CD4-positive, alpha-beta T cell treated with Interleukin-4 for 4 hours (primary cell): ENCODE data around the gene TMOD3.
"Not testable (repeated sequence)": the region's sequence is repeated elsewhere in the genome, so short reads cannot be mapped to it uniquely, and the experiment has no call there.

Experiments
- DNase-seq: peaks from one replicate; pipeline ENCODE4 v3.0.0-alpha.2; 2020

Gene TMOD3

GRCh38 chr15:51829376-51830275 lies at the start of gene TMOD3:
Gene TMOD3 (plus strand): TSS chr15:51829653. CDS start chr15:51862885, 33,232 bp downstream.
- peak; percentile 88 for DNase-seq

GRCh38 chr15:51780636-51781035 lies 48.8 kb upstream of the TMOD3 start:
- no peak for DNase-seq

GRCh38 chr15:51781506-51781905 lies 47.9 kb upstream of the TMOD3 start:
- DNase-seq = no peak

- no peak for DNase-seq
Observed at GRCh38 chr15:51782357-51782896, 47.0 kb upstream of the TMOD3 start.

GRCh38 chr15:51783967-51784366 lies 45.5 kb upstream of the TMOD3 start:
- DNase-seq = no peak

GRCh38 chr15:51787130-51787529 lies 42.3 kb upstream of the TMOD3 start:
- not testable (repeated sequence) for DNase-seq

GRCh38 chr15:51792474-51792873 lies 37.0 kb upstream of the TMOD3 start:
- DNase-seq = not testable (repeated sequence)

- DNase-seq = no peak
Observed at GRCh38 chr15:51793521-51794305, 35.7 kb upstream of the TMOD3 start.

GRCh38 chr15:51796847-51797401 lies 32.5 kb upstream of the TMOD3 start:
- DNase-seq = no peak

- DNase-seq = no peak
Observed at GRCh38 chr15:51798281-51798680, 31.2 kb upstream of the TMOD3 start.

- no peak for DNase-seq
Observed at GRCh38 chr15:51799282-51800252, 29.9 kb upstream of the TMOD3 start.

GRCh38 chr15:51801391-51801835 lies 28.0 kb upstream of the TMOD3 start:
- no peak for DNase-seq

- DNase-seq = no peak
Observed at GRCh38 chr15:51802593-51802992, 26.9 kb upstream of the TMOD3 start.

- no peak for DNase-seq
Observed at GRCh38 chr15:51803965-51804364, 25.5 kb upstream of the TMOD3 start.

GRCh38 chr15:51806123-51806522 lies 23.3 kb upstream of the TMOD3 start:
- DNase-seq = no peak

- no peak for DNase-seq
Observed at GRCh38 chr15:51809457-51809856, 20.0 kb upstream of the TMOD3 start.

- DNase-seq = no peak
Observed at GRCh38 chr15:51812598-51812997, 16.9 kb upstream of the TMOD3 start.

GRCh38 chr15:51814606-51815005 lies 14.8 kb upstream of the TMOD3 start:
- no peak for DNase-seq

GRCh38 chr15:51816611-51817010 lies 12.8 kb upstream of the TMOD3 start:
- no peak for DNase-seq

- DNase-seq = no peak
Observed at GRCh38 chr15:51818150-51818549, 11.3 kb upstream of the TMOD3 start.

- no peak for DNase-seq
Observed at GRCh38 chr15:51825698-51826097, 3.8 kb upstream of the TMOD3 start.
